ENCODE data around the gene AOPEP. TPM values are rescaled to one million over a fixed set of nuclear protein-coding genes. Genes with fewer than 3 reads are reported as not detected.
A peak's percentile ranks its signal among the peaks of the same experiment; 100 is the strongest.

Gene AOPEP
- polyA plus RNA-seq, 1 of the 3 experiments (the other 2 are of a cell fraction), result 54.6 TPM

GRCh38 chr9:95009459-95009858 is 283.0 kb downstream of the AOPEP start:
- Histone ChIP-seq H3K9me3 (no peaks in the 10 kb centered on the region), H3K4me1 (ENCODE audit: control insufficient read depth in 1 of 2, insufficient read depth in 2 of 2, low read depth in 1 of 2, low read length in 1 of 2) (peaks cover 11 to 29% of the 10 kb centered on the region in 2 experiments; a peak in 3 of 4 replicates), H3K4me3 (ENCODE audit: low read depth in 2 of 2, low read length in 1 of 2) (peak overlapping the region in 1 of 2 experiments; percentile 19; a peak in 1 of 4 replicates), H3K27ac (ENCODE audit: low read depth in 2 of 2, low read length in 1 of 2) (peak overlapping the region; percentile 87 to 97; a peak in 3 of 4 replicates), H3F3A (replicated peaks; ENCODE audit: insufficient read depth) (peaks cover 42% of the 10 kb centered on the region), H4K20me1 (ENCODE audit: insufficient read depth) (no peaks in the 10 kb centered on the region), H3K9me2 (no peaks in the 10 kb centered on the region), H3K4me2 (no peak overlapping the region), H3K79me2 (ENCODE audit: insufficient read depth) (peaks cover 96% of the 10 kb centered on the region), H2AFZ (ENCODE audit: low read depth) (no peak overlapping the region), H3K9ac (no peak overlapping the region), H3K27me3 (ENCODE audit: insufficient read depth) (no peaks in the 10 kb centered on the region), H3K36me3 (replicated peaks in 1 of 2; ENCODE audit: control insufficient read depth in 1 of 2, insufficient read depth in 2 of 2, low read length in 1 of 2) (peaks cover 47 to 64% of the 10 kb centered on the region in 2 experiments)
- DNase-seq, result no peak
- TF ChIP-seq ZBTB33 (IDR thresholded peaks at IDR 0.05; ENCODE audit: borderline replicate concordance, low read depth), result no peak
- TF ChIP-seq SMC3 (IDR thresholded peaks at IDR 0.05; ENCODE audit: low read depth, low read length), result no peak
- no peak for TF ChIP-seq NRF1 (IDR thresholded peaks at IDR 0.05; ENCODE audit: low read depth, low read length)
- TF ChIP-seq, protein P1, sequence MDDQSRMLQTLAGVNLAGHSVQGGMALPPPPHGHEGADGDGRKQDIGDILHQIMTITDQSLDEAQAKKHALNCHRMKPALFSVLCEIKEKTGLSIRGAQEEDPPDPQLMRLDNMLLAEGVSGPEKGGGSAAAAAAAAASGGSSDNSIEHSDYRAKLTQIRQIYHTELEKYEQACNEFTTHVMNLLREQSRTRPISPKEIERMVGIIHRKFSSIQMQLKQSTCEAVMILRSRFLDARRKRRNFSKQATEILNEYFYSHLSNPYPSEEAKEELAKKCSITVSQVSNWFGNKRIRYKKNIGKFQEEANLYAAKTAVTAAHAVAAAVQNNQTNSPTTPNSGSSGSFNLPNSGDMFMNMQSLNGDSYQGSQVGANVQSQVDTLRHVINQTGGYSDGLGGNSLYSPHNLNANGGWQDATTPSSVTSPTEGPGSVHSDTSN (IDR thresholded peaks at IDR 0.05), result 0 out of 2 replicates have a peak, but pooled peaks have one; percentile 44
- TF ChIP-seq, protein P2, sequence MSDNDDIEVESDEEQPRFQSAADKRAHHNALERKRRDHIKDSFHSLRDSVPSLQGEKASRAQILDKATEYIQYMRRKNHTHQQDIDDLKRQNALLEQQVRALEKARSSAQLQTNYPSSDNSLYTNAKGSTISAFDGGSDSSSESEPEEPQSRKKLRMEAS (IDR thresholded peaks at IDR 0.05; ENCODE audit: low read depth), result no peak
- ChIA-PET POLR2A (no interaction called here), CTCF (interaction anchor here (1.3 to 3.7 kb wide), 4 partner anchors 118 to 229 kb away, joined by 3 to 12 read pairs (median 7); no protein-coding TSS in a partner anchor)
- WGBS (ENCODE audit: low lambda C conversion rate), result 71% methylated on average over 5 of the region's 5 CpGs

- H3K9ac ChIP-seq, result no peak overlapping the region
- CTCF ChIA-PET, result interaction anchor here (0.7 to 3.2 kb wide), 7 partner anchors 10 to 329 kb away, joined by 3 to 11 read pairs (median 3); no protein-coding TSS in a partner anchor
- H3K27ac ChIP-seq (ENCODE audit: low read depth in 2 of 2, low read length in 1 of 2), result peak overlapping the region; percentile 78 to 87; a peak in 3 of 4 replicates
- no peak overlapping the region; the same call in 1 of the 2 replicates for H3K4me2 ChIP-seq
- H3K27me3 ChIP-seq (ENCODE audit: insufficient read depth), result no peaks in the 10 kb centered on the region
- POLR2A ChIA-PET, result no interaction called here
- H3K4me3 ChIP-seq (ENCODE audit: low read depth in 2 of 2, low read length in 1 of 2), result no peak overlapping the region
- no peaks in the 10 kb centered on the region for H4K20me1 ChIP-seq (ENCODE audit: insufficient read depth)
- H2AFZ ChIP-seq (ENCODE audit: low read depth), result no peak overlapping the region
- peaks cover 100% of the 10 kb centered on the region for H3K79me2 ChIP-seq (ENCODE audit: insufficient read depth)
- H3K36me3 ChIP-seq (replicated peaks in 1 of 2; ENCODE audit: control insufficient read depth in 1 of 2, insufficient read depth in 2 of 2, low read length in 1 of 2), result peaks cover 57 to 72% of the 10 kb centered on the region in 2 experiments
- DNase-seq, result no peak
- H3K4me1 ChIP-seq (ENCODE audit: control insufficient read depth in 1 of 2, insufficient read depth in 2 of 2, low read depth in 1 of 2, low read length in 1 of 2), result peaks cover 11 to 29% of the 10 kb centered on the region in 2 experiments; a peak in 3 of 4 replicates
- no peaks in the 10 kb centered on the region for H3K9me3 ChIP-seq
- H3K9me2 ChIP-seq, result no peaks in the 10 kb centered on the region
- WGBS (ENCODE audit: low lambda C conversion rate), result 55% methylated on average over 5 of the region's 5 CpGs
- peaks cover 41% of the 10 kb centered on the region for H3F3A ChIP-seq (replicated peaks; ENCODE audit: insufficient read depth)
- TF ChIP-seq, protein P3, sequence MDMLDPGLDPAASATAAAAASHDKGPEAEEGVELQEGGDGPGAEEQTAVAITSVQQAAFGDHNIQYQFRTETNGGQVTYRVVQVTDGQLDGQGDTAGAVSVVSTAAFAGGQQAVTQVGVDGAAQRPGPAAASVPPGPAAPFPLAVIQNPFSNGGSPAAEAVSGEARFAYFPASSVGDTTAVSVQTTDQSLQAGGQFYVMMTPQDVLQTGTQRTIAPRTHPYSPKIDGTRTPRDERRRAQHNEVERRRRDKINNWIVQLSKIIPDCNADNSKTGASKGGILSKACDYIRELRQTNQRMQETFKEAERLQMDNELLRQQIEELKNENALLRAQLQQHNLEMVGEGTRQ (IDR thresholded peaks at IDR 0.05; ENCODE audit: borderline replicate concordance, low read depth, low read length), result no peak
- no peak for TF ChIP-seq CHD2 (IDR thresholded peaks at IDR 0.05; ENCODE audit: low read length, partially characterized antibody)
- TF ChIP-seq EP300 (IDR thresholded peaks at IDR 0.05; ENCODE audit: borderline replicate concordance in 1 of 2, low read depth in 1 of 2, low read length in 1 of 2), result no peak
- TF ChIP-seq MXI1 (IDR thresholded peaks at IDR 0.05; ENCODE audit: low read depth, low read length), result no peak
- TF ChIP-seq FOSL2 (IDR thresholded peaks at IDR 0.05; ENCODE audit: borderline replicate concordance, low read depth), result no peak
- no peak for TF ChIP-seq NRF1 (IDR thresholded peaks at IDR 0.05; ENCODE audit: low read depth, low read length)
- TF ChIP-seq TAF1 (IDR thresholded peaks at IDR 0.05; ENCODE audit: borderline replicate concordance, low read depth, low read length), result no peak
- TF ChIP-seq RAD21 (IDR thresholded peaks at IDR 0.05; ENCODE audit: low read length), result no peak
- no peak for TF ChIP-seq YY1 (IDR thresholded peaks at IDR 0.05; ENCODE audit: low read depth)
- TF ChIP-seq ZBTB33 (IDR thresholded peaks at IDR 0.05; ENCODE audit: borderline replicate concordance, low read depth), result no peak
- TF ChIP-seq MEF2A (IDR thresholded peaks at IDR 0.05; ENCODE audit: borderline replicate concordance, low read depth), result no peak
- TF ChIP-seq, protein P1 (IDR thresholded peaks at IDR 0.05), result no peak
- TF ChIP-seq ELF1 (IDR thresholded peaks at IDR 0.05), result no peak
- no peak for TF ChIP-seq TEAD4 (IDR thresholded peaks at IDR 0.05; ENCODE audit: borderline replicate concordance, insufficient read depth)
- TF ChIP-seq EZH2phosphoT487 (IDR thresholded peaks at IDR 0.05; ENCODE audit: borderline replicate concordance, low read depth), result no peak
- no peak for TF ChIP-seq RFX5 (IDR thresholded peaks at IDR 0.05; ENCODE audit: low read length)
- TF ChIP-seq, protein P2 (IDR thresholded peaks at IDR 0.05; ENCODE audit: low read depth), result no peak
Observed at GRCh38 chr9:95010431-95010838, 283.9 kb downstream of the AOPEP start.
